BJ (cell line): ENCODE measurements around the gene C3orf20. TPM values are rescaled to one million over a fixed set of nuclear protein-coding genes. Genes with fewer than 3 reads are reported as not detected.

Experiments
- CTCF ChIA-PET: fragments of 350-600 bp; formaldehyde crosslinking; extraction: SDS; loops from one replicate; lab custom pipeline; 2021; ENCODE audit warnings: antibody characterized with exemption, inconsistent platforms; lab: Yijun Ruan, JAX
- POLR2A ChIA-PET: fragments of 300-600 bp; sonication (Branson Sonifier 250); formaldehyde crosslinking; extraction: SDS; loops from one replicate; lab custom pipeline; 2021; ENCODE audit warnings: antibody characterized with exemption; lab: Charles Lee
- DNase-seq: peaks from one replicate; pipeline ENCODE4 v3.0.0-alpha.2; 2011; ENCODE audit warnings: low read depth
- H3K27me3 ChIP-seq: 2 replicates; pipeline ENCODE4 v1.6.0; 2011; ENCODE audit warnings: low read length; ENCODE audit not compliant: control insufficient read depth, insufficient read depth
- H3K36me3 ChIP-seq: 2 replicates; pipeline ENCODE4 v1.5.1; 2011; ENCODE audit warnings: low read length; ENCODE audit not compliant: control insufficient read depth, insufficient read depth
- H3K4me3 ChIP-seq: 2 replicates; pipeline ENCODE4 v1.5.1; 2011; ENCODE audit warnings: low read depth, mild to moderate bottlenecking, control low read depth, low read length
- polyA plus RNA-seq: library from polyadenylated mRNA; depleted of rRNA; stranded (reverse); fragments of >200 nt; gene quantifications from 2 replicates; pipeline ENCODE4 v1.2.3, GENCODE V29; 2011
- TF ChIP-seq, protein P1 (sequence below): IDR thresholded peaks from 2 replicates; pipeline ENCODE4 v1.5.1; 2011; ENCODE audit warnings: low read depth, mild to moderate bottlenecking, control low read depth, inconsistent platforms, low read length, moderate library complexity; ENCODE audit not compliant: insufficient read depth

Gene C3orf20
- polyA plus RNA-seq, 1 experiment = not detected

DNA sequence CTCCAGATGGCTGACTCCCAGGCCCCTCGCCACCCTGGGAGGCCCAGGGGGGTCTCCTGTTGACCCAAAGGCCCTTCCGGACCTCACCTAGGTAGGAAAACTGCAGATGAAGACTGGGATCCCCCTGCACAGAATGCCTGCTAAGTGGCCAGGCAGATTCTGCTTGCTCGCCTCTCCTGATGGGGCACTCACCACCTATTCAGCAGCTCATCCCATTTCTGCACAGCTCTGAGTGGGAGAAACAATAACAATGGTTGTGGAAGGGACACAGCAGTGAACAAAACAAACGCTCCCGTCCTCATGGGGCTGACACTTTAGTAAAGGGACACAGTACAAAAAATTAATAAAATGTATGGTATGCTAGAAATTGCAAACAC lies 118.9 kb downstream of the C3orf20 start:
- TF ChIP-seq, protein P1, sequence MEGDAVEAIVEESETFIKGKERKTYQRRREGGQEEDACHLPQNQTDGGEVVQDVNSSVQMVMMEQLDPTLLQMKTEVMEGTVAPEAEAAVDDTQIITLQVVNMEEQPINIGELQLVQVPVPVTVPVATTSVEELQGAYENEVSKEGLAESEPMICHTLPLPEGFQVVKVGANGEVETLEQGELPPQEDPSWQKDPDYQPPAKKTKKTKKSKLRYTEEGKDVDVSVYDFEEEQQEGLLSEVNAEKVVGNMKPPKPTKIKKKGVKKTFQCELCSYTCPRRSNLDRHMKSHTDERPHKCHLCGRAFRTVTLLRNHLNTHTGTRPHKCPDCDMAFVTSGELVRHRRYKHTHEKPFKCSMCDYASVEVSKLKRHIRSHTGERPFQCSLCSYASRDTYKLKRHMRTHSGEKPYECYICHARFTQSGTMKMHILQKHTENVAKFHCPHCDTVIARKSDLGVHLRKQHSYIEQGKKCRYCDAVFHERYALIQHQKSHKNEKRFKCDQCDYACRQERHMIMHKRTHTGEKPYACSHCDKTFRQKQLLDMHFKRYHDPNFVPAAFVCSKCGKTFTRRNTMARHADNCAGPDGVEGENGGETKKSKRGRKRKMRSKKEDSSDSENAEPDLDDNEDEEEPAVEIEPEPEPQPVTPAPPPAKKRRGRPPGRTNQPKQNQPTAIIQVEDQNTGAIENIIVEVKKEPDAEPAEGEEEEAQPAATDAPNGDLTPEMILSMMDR = no peak
- CTCF ChIA-PET = interaction anchor here (2.0 kb wide), 1 partner anchor 13 kb away, joined by 6 read pairs; no protein-coding TSS in a partner anchor
- POLR2A ChIA-PET = no interaction called here
- no peak for DNase-seq
- H3K36me3 ChIP-seq = no peaks in the 10 kb centered on the region
- no peaks in the 10 kb centered on the region; the same call in none of the 2 replicates for H3K27me3 ChIP-seq
- no peak overlapping the region for H3K4me3 ChIP-seq

DNA sequence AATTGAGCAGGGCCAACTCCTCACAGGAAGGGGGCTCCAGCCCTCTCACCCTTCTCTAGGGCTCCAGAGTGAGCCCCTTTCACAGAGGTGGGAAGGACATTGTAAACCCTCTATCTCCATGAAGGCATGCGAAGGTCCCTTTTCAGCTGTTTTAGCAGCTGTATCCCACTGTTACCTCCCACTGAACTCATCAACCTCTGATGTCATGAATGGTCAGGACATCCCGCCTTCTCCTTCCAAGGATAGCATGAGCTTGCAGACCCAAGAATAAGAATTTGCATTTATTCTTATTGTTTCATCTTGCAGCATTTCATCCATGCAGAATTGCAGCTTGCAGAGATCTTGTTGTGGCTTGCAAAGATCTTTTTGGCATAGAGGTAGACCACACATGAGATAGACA lies 119.5 kb downstream of the C3orf20 start:
- Histone ChIP-seq H3K36me3 (no peaks in the 10 kb centered on the region), H3K27me3 (no peaks in the 10 kb centered on the region; the same call in none of the 2 replicates), H3K4me3 (no peak overlapping the region)
- CTCF ChIA-PET = interaction anchor here (2.0 kb wide), 1 partner anchor 14 kb away, joined by 6 read pairs; no protein-coding TSS in a partner anchor
- TF ChIP-seq, protein P1 = no peak
- POLR2A ChIA-PET = no interaction called here
- DNase-seq = no peak

DNA sequence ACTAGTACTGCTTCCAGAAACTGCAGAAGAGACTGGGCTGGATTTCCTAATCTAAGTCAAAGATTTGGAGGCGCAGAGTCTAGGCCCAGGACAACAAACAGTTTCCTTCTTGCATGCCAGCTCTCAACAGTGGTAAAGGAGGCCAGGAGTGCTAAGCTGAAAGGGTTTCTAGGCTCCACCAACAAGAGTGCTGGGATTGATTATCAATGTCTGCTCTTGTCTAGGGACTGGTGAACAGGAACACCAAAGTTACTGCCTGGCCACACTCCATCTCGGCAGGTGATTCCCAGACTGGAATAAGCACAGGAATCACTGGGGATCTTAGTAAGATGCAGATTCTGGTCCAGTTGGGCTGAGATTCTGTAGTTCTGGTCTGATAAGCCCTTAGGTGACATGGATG lies 121.1 kb downstream of the C3orf20 start:
- DNase-seq = no peak
- CTCF ChIA-PET = no interaction called here
- POLR2A ChIA-PET = no interaction called here
- TF ChIP-seq, protein P1 = no peak
- H3K27me3 ChIP-seq = no peaks in the 10 kb centered on the region; the same call in none of the 2 replicates
- H3K36me3 ChIP-seq = no peaks in the 10 kb centered on the region
- H3K4me3 ChIP-seq = no peak overlapping the region

DNA sequence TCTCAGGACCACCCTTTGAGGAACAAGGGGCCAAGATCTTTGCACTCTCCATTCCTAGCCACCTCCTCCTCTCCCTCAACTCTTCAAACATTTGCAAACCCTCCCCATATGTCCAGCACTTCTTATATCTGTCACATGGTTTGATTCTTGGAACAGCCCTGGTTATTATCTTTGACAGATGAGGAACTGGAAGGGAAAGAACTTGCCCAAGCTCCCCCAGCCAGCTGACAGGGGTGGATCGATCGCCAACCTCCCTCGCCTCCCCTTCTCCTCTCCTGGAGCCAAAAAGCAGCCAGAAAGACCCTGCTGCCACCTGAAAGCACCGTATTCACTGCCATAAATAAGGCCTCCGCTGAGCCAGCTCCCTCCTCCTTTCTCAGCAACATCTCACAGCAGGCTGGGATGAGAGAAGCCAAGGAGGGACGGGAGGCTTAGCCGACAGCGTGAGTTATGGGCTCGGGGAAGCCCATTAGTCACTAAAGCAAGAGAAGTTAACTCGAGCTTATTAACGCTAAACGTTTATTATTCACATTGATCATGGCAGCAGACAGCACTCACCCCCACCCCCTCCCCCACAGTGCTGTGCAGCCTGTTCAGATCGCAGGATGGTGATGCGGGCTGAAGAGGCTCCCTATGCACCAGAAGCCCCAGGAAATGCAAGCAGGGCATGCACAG lies 121.6 kb downstream of the C3orf20 start:
- ChIA-PET CTCF (no interaction called here), POLR2A (no interaction called here)
- TF ChIP-seq, protein P1 = no peak
- DNase-seq = no peak
- Histone ChIP-seq H3K4me3 (no peak overlapping the region), H3K36me3 (no peaks in the 10 kb centered on the region), H3K27me3 (no peaks in the 10 kb centered on the region; the same call in none of the 2 replicates)

DNA sequence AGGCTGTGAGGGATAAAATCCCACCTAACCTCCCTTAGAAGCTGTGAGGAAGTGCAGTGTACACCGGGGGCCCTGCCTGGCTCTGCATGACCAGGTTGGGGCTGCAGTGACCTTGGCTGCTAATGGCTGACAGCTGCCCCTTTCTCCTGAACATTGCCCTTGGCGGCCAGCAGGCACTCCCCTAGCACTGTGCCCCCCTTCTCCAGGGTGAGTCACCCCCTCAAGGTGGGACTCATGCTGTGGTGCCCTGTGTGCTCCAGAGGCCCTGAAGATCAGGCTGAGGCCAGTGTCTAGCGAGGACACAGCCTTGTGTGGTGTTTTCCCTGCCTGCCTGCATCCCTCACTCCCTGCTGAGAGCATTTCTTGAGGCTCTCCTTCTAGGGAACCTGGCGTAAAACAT lies 122.8 kb downstream of the C3orf20 start:
- CTCF ChIA-PET = interaction anchor here (1.2 kb wide), 1 partner anchor 289 kb away, joined by 3 read pairs; no protein-coding TSS in a partner anchor

More for the DNA sequence above, 122.8 kb downstream of the C3orf20 start:
- Histone ChIP-seq H3K36me3 (no peaks in the 10 kb centered on the region), H3K27me3 (no peaks in the 10 kb centered on the region; the same call in 1 of the 2 replicates), H3K4me3 (no peak overlapping the region)
- no peak for DNase-seq
- TF ChIP-seq, protein P1 = no peak
- POLR2A ChIA-PET = no interaction called here
